ENCODE measurements around the gene ZNF862.

GRCh38 chr7:149868623-149869290 is 30.6 kb downstream of the ZNF862 start:
- TF ChIP-seq POLR2AphosphoS5 (IDR thresholded peaks at IDR 0.05; ENCODE audit: low read depth): no peak
- no peak for TF ChIP-seq CTCF (conservative IDR thresholded peaks at IDR 0.05; ENCODE audit: low read depth in 2 of 2)
- TF ChIP-seq EZH2 (IDR thresholded peaks at IDR 0.05; ENCODE audit: low read depth, unreplicated experiment): no peak
- no peak for TF ChIP-seq EZH2phosphoT487 (IDR thresholded peaks at IDR 0.05; ENCODE audit: unreplicated experiment)
- TF ChIP-seq JUNB (IDR thresholded peaks at IDR 0.05; ENCODE audit: unreplicated experiment): no peak
- no peak for TF ChIP-seq CREB1 (CRISPR knock-in tag; IDR thresholded peaks at IDR 0.05; ENCODE audit: low read depth)
- no peak for TF ChIP-seq NANOG (IDR thresholded peaks at IDR 0.05; ENCODE audit: borderline replicate concordance)
- TF ChIP-seq, protein P1, sequence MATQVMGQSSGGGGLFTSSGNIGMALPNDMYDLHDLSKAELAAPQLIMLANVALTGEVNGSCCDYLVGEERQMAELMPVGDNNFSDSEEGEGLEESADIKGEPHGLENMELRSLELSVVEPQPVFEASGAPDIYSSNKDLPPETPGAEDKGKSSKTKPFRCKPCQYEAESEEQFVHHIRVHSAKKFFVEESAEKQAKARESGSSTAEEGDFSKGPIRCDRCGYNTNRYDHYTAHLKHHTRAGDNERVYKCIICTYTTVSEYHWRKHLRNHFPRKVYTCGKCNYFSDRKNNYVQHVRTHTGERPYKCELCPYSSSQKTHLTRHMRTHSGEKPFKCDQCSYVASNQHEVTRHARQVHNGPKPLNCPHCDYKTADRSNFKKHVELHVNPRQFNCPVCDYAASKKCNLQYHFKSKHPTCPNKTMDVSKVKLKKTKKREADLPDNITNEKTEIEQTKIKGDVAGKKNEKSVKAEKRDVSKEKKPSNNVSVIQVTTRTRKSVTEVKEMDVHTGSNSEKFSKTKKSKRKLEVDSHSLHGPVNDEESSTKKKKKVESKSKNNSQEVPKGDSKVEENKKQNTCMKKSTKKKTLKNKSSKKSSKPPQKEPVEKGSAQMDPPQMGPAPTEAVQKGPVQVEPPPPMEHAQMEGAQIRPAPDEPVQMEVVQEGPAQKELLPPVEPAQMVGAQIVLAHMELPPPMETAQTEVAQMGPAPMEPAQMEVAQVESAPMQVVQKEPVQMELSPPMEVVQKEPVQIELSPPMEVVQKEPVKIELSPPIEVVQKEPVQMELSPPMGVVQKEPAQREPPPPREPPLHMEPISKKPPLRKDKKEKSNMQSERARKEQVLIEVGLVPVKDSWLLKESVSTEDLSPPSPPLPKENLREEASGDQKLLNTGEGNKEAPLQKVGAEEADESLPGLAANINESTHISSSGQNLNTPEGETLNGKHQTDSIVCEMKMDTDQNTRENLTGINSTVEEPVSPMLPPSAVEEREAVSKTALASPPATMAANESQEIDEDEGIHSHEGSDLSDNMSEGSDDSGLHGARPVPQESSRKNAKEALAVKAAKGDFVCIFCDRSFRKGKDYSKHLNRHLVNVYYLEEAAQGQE (IDR thresholded peaks at IDR 0.05; ENCODE audit: unreplicated experiment): no peak
